Mesothelial cell of epicardium (in vitro differentiated cells): ENCODE results near the gene PTPRN2. TPM values are rescaled to one million over a fixed set of nuclear protein-coding genes. Genes with fewer than 3 reads are reported as not detected.

ENCODE experiments used
- DNase-seq, 2 experiments: peaks; one replicate each; pipeline ENCODE4 v3.0.0; 2021; ENCODE audit warnings: low spot score in 2 of 2; ENCODE audit not compliant: unreplicated experiment in 2 of 2
- H3K27ac Mint-ChIP-seq: 2 replicates; pipeline ENCODE4 v1.8.0; 2021; ENCODE audit warnings: mixed read lengths
- H3K27me3 Mint-ChIP-seq: 2 replicates; pipeline ENCODE4 v1.8.0; 2021; ENCODE audit warnings: low read depth, mixed read lengths
- H3K36me3 Mint-ChIP-seq: 2 replicates; pipeline ENCODE4 v1.8.0; 2021; ENCODE audit warnings: mixed read lengths
- H3K4me1 Mint-ChIP-seq: 2 replicates; pipeline ENCODE4 v1.8.0; 2021; ENCODE audit warnings: mixed read lengths
- H3K4me3 Mint-ChIP-seq: 2 replicates; pipeline ENCODE4 v1.8.0; 2021; ENCODE audit warnings: mild to moderate bottlenecking, moderate library complexity, mixed read lengths
- H3K9me3 Mint-ChIP-seq: 2 replicates; pipeline ENCODE4 v1.8.0; 2021; ENCODE audit warnings: mixed read lengths
- CTCF ChIP-seq: fragments of 200-600 bp; sonication (generic); IDR thresholded peaks from one replicate; pipeline ENCODE4 v1.5.0; 2021; ENCODE audit warnings: antibody characterized with exemption; ENCODE audit not compliant: unreplicated experiment
- total RNA-seq: library from RNA; stranded (reverse); gene quantifications from 3 replicates; pipeline ENCODE4 v1.2.1, GENCODE V29; 2021

Gene PTPRN2
- total RNA-seq, 1 donor from 2014 or later = 2.2 TPM

- TF ChIP-seq CTCF = no peak
- no peak overlapping the region for H3K27ac Mint-ChIP-seq
- no peak for DNase-seq
- H3K4me1 Mint-ChIP-seq = no peaks in the 10 kb centered on the region
- H3K27me3 Mint-ChIP-seq = no peaks in the 10 kb centered on the region
- peaks cover 46% of the 10 kb centered on the region for H3K9me3 Mint-ChIP-seq
- H3K36me3 Mint-ChIP-seq = no peaks in the 10 kb centered on the region
- H3K4me3 Mint-ChIP-seq = no peak overlapping the region
Observed at GRCh38 chr7:157945401-157945800, 642.2 kb downstream of the PTPRN2 start.

GRCh38 chr7:157944734-157945291 is 642.8 kb downstream of the PTPRN2 start:
- Mint-ChIP-seq H3K9me3 (peaks cover 44% of the 10 kb centered on the region), H3K4me1 (no peaks in the 10 kb centered on the region), H3K27ac (no peak overlapping the region), H3K4me3 (no peak overlapping the region), H3K36me3 (no peaks in the 10 kb centered on the region), H3K27me3 (no peaks in the 10 kb centered on the region)
- no peak for DNase-seq
- no peak for TF ChIP-seq CTCF

GRCh38 chr7:157944051-157944450 is 643.6 kb downstream of the PTPRN2 start:
- no peak for TF ChIP-seq CTCF
- no peak for DNase-seq
- Mint-ChIP-seq H3K9me3 (peaks cover 44% of the 10 kb centered on the region), H3K36me3 (no peaks in the 10 kb centered on the region), H3K27me3 (no peaks in the 10 kb centered on the region), H3K27ac (no peak overlapping the region), H3K4me3 (no peak overlapping the region), H3K4me1 (no peaks in the 10 kb centered on the region)

GRCh38 chr7:157943561-157943960 is 644.1 kb downstream of the PTPRN2 start:
- Mint-ChIP-seq H3K4me1 (no peaks in the 10 kb centered on the region), H3K4me3 (no peak overlapping the region), H3K27me3 (no peaks in the 10 kb centered on the region), H3K27ac (no peak overlapping the region), H3K36me3 (no peaks in the 10 kb centered on the region), H3K9me3 (peaks cover 44% of the 10 kb centered on the region)
- DNase-seq = no peak
- TF ChIP-seq CTCF = no peak

- no peaks in the 10 kb centered on the region for H3K36me3 Mint-ChIP-seq
- H3K4me1 Mint-ChIP-seq = no peaks in the 10 kb centered on the region
- no peak overlapping the region for H3K27ac Mint-ChIP-seq
- TF ChIP-seq CTCF = no peak
- H3K4me3 Mint-ChIP-seq = no peak overlapping the region
- H3K9me3 Mint-ChIP-seq = peaks cover 42% of the 10 kb centered on the region
- no peaks in the 10 kb centered on the region for H3K27me3 Mint-ChIP-seq
- DNase-seq = no peak
Observed at GRCh38 chr7:157941210-157941609, 646.4 kb downstream of the PTPRN2 start.

GRCh38 chr7:157940497-157940896 is 647.1 kb downstream of the PTPRN2 start:
- DNase-seq = no peak
- Mint-ChIP-seq H3K9me3 (peaks cover 46% of the 10 kb centered on the region), H3K36me3 (no peaks in the 10 kb centered on the region), H3K27ac (no peak overlapping the region), H3K4me1 (no peaks in the 10 kb centered on the region), H3K4me3 (no peak overlapping the region), H3K27me3 (no peaks in the 10 kb centered on the region)
- TF ChIP-seq CTCF = no peak
